GM23338 (cell line): ENCODE data around the gene LRRC26. TPM values are rescaled to one million over a fixed set of nuclear protein-coding genes. Genes with fewer than 3 reads are reported as not detected.

ENCODE experiments used
- ATAC-seq: fragments of 200-7000 bp; cut with Tn5 transposase; 3 replicates; pipeline ENCODE4 v1.9.1; 2020
- DNase-seq: peaks from one replicate; pipeline ENCODE4 v3.0.0-alpha.2; 2015; ENCODE audit warnings: low spot score
- H2AFZ ChIP-seq: fragments of 200-600 bp; sonication (generic); 2 replicates; pipeline ENCODE4 v1.8.0; 2016; ENCODE audit warnings: antibody characterized with exemption, mild to moderate bottlenecking, moderate library complexity
- H3F3A ChIP-seq: fragments of 200-600 bp; sonication (generic); replicated peaks from 2 replicates; pipeline ENCODE4 v1.8.0; 2017; ENCODE audit warnings: antibody characterized with exemption, mixed run types, low read depth
- H3K27ac ChIP-seq: fragments of 200-600 bp; sonication (generic); 2 replicates; pipeline ENCODE4 v1.6.1; 2016; ENCODE audit warnings: low read depth
- H3K27me3 ChIP-seq: fragments of 200-600 bp; sonication (generic); 2 replicates; pipeline ENCODE4 v1.8.0; 2016; ENCODE audit warnings: mild to moderate bottlenecking, mixed run types, moderate library complexity; ENCODE audit not compliant: insufficient read depth
- H3K36me3 ChIP-seq: fragments of 200-600 bp; sonication (generic); 2 replicates; pipeline ENCODE4 v1.8.0; 2016; ENCODE audit warnings: mild to moderate bottlenecking; ENCODE audit not compliant: insufficient read depth
- H3K4me1 ChIP-seq: fragments of 200-600 bp; sonication (generic); 2 replicates; pipeline ENCODE4 v1.8.0; 2016; ENCODE audit warnings: mild to moderate bottlenecking, moderate library complexity; ENCODE audit not compliant: insufficient read depth
- H3K4me2 ChIP-seq: fragments of 200-600 bp; sonication (generic); 2 replicates; pipeline ENCODE4 v1.7.1; 2017; ENCODE audit warnings: mixed run types
- H3K4me3 ChIP-seq: fragments of 200-600 bp; sonication (generic); 2 replicates; pipeline ENCODE4 v1.6.1; 2016; ENCODE audit warnings: mixed run types
- H3K79me2 ChIP-seq: fragments of 200-600 bp; sonication (generic); replicated peaks from 2 replicates; pipeline ENCODE4 v1.8.0; 2017; ENCODE audit warnings: mild to moderate bottlenecking; ENCODE audit not compliant: insufficient read depth
- H3K9me2 ChIP-seq: fragments of 200-600 bp; sonication (generic); 2 replicates; pipeline ENCODE4 v1.8.0; 2017; ENCODE audit not compliant: insufficient read depth
- H4K20me1 ChIP-seq: fragments of 200-600 bp; sonication (generic); replicated peaks from 2 replicates; pipeline ENCODE4 v1.8.0; 2017; ENCODE audit warnings: mild to moderate bottlenecking; ENCODE audit not compliant: insufficient read depth
- H3K27ac Mint-ChIP-seq: 2 replicates; pipeline ENCODE4 v1.8.0; 2020; ENCODE audit warnings: inconsistent platforms, mild to moderate bottlenecking, moderate library complexity, mixed read lengths
- H3K27me3 Mint-ChIP-seq: 3 replicates; pipeline ENCODE4 v1.8.0; 2022; ENCODE audit warnings: low read depth, mild to moderate bottlenecking, moderate library complexity, mixed read lengths, inconsistent platforms; ENCODE audit not compliant: insufficient read depth, poor library complexity
- H3K36me3 Mint-ChIP-seq: 3 replicates; pipeline ENCODE4 v1.8.0; 2021; ENCODE audit warnings: low read depth, mild to moderate bottlenecking, inconsistent platforms, moderate library complexity, mixed read lengths
- H3K4me1 Mint-ChIP-seq: 3 replicates; pipeline ENCODE4 v1.8.0; 2020; ENCODE audit warnings: mild to moderate bottlenecking, inconsistent platforms, mixed read lengths
- H3K4me3 Mint-ChIP-seq: 3 replicates; pipeline ENCODE4 v1.8.0; 2021; ENCODE audit warnings: moderate library complexity, mild to moderate bottlenecking, inconsistent platforms, mixed read lengths
- H3K9me3 Mint-ChIP-seq: 3 replicates; pipeline ENCODE4 v1.8.0; 2020; ENCODE audit warnings: moderate library complexity, mild to moderate bottlenecking, inconsistent platforms, mixed read lengths
- CREB1 ChIP-seq: fragments of 250-450 bp; sonication (Bioruptor Pico); IDR thresholded peaks from 2 replicates; pipeline ENCODE4 v1.5.0; 2020; ENCODE audit warnings: low read depth, mild to moderate bottlenecking, moderate library complexity
- CTCF ChIP-seq, 2 experiments: fragments of 200-600 bp in 1 of 2; sonication (generic) in 1 of 2; conservative IDR thresholded peaks; 2 replicates each; pipeline versions ENCODE4 v1.5.1 to v1.6.1; 2016 to 2017; ENCODE audit warnings: antibody characterized with exemption in 2 of 2, low read depth in 2 of 2, mild to moderate bottlenecking in 2 of 2, moderate library complexity in 1 of 2
- ETS1 ChIP-seq: IDR thresholded peaks from 2 replicates; pipeline ENCODE4 v1.6.1; 2016; ENCODE audit warnings: antibody characterized with exemption
- EZH2 ChIP-seq: fragments of 200-600 bp; sonication (generic); IDR thresholded peaks from one replicate; pipeline ENCODE4 v1.8.0; 2017; ENCODE audit warnings: antibody characterized with exemption, mild to moderate bottlenecking, low read depth; ENCODE audit not compliant: unreplicated experiment
- EZH2phosphoT487 ChIP-seq: fragments of 200-600 bp; sonication (generic); IDR thresholded peaks from one replicate; pipeline ENCODE4 v1.8.1; 2018; ENCODE audit warnings: antibody characterized with exemption; ENCODE audit not compliant: unreplicated experiment
- JUNB ChIP-seq: IDR thresholded peaks from one replicate; pipeline ENCODE4 v1.6.1; 2016; ENCODE audit warnings: antibody characterized with exemption; ENCODE audit not compliant: unreplicated experiment
- NANOG ChIP-seq: IDR thresholded peaks from 2 replicates; pipeline ENCODE4 v1.6.1; 2016; ENCODE audit warnings: antibody characterized with exemption, borderline replicate concordance
- POLR2AphosphoS5 ChIP-seq: IDR thresholded peaks from 2 replicates; pipeline ENCODE4 v1.6.1; 2016; ENCODE audit warnings: antibody characterized with exemption, low read depth
- REST ChIP-seq: IDR thresholded peaks from one replicate; pipeline ENCODE4 v1.6.1; 2018; ENCODE audit warnings: antibody characterized with exemption; ENCODE audit not compliant: unreplicated experiment
- STAT1 ChIP-seq: IDR thresholded peaks from one replicate; pipeline ENCODE4 v1.6.1; 2016; ENCODE audit warnings: antibody characterized with exemption; ENCODE audit not compliant: unreplicated experiment
- ZNF114 ChIP-seq: fragments of 250-450 bp; sonication (Bioruptor Pico); IDR thresholded peaks from 2 replicates; pipeline ENCODE4 v1.5.0; 2020; ENCODE audit warnings: mild to moderate bottlenecking, moderate library complexity
- ZNF331 ChIP-seq: fragments of 250-450 bp; sonication (Bioruptor Pico); IDR thresholded peaks from 2 replicates; pipeline ENCODE4 v1.5.0; 2020; ENCODE audit warnings: low read depth, mild to moderate bottlenecking, moderate library complexity
- polyA plus RNA-seq: library from polyadenylated mRNA; unstranded; fragments of >200 nt; fragmentation: Nextera tagmentation; extraction: Ambion mirVana; gene quantifications from 2 replicates; pipeline ENCODE4 v1.2.1, GENCODE V29; 2016
- total RNA-seq: library from RNA; depleted of rRNA; stranded (reverse); fragments of >200 nt; shearing (Covaris generic); gene quantifications from 2 replicates; pipeline ENCODE4 v1.2.3, GENCODE V29; 2014
- TF ChIP-seq, protein P1 (sequence below): fragments of 250-450 bp; sonication (Bioruptor Pico); IDR thresholded peaks from 2 replicates; pipeline ENCODE4 v1.5.0; 2020; ENCODE audit warnings: mild to moderate bottlenecking, moderate library complexity

LRRC26 gene
- total and polyA plus RNA-seq, 2 experiments from 2014 or later = 0.21 to 4.3 TPM

- no peaks in the 10 kb centered on the region; the same call in 2 of the 3 replicates for H3K9me3 Mint-ChIP-seq
- no peak for ATAC-seq
Observed at GRCh38 chr9:137214620-137215019, 44.8 kb upstream of the LRRC26 start.

More at GRCh38 chr9:137214620-137215019, 44.8 kb upstream of the LRRC26 start:
- Histone ChIP-seq H3K4me1 (0 out of 2 replicates have a peak, but pooled peaks cover 3% of the 10 kb centered on the region), H3K9me2 (no peaks in the 10 kb centered on the region), H3K79me2 (no peaks in the 10 kb centered on the region), H3K27me3 (no peaks in the 10 kb centered on the region), H3K36me3 (no peaks in the 10 kb centered on the region), H2AFZ (no peak overlapping the region), H3K4me3 (no peak overlapping the region), H4K20me1 (no peaks in the 10 kb centered on the region; the same call in 1 of the 2 replicates), H3F3A (0 out of 2 replicates have a peak, but pooled peaks cover 3% of the 10 kb centered on the region), H3K4me2 (no peak overlapping the region), H3K27ac (no peak overlapping the region)
- Mint-ChIP-seq H3K36me3 (peaks cover 8% of the 10 kb centered on the region), H3K27me3 (peaks cover 2% of the 10 kb centered on the region), H3K4me1 (peaks cover 7% of the 10 kb centered on the region; the same call in 2 of the 3 replicates), H3K4me3 (no peak overlapping the region), H3K27ac (no peak overlapping the region)
- no peak for DNase-seq
- TF ChIP-seq ETS1 (no peak), ZNF114 (CRISPR knock-in tag) (no peak), CREB1 (CRISPR knock-in tag) (no peak), JUNB (no peak), ZNF331 (no peak), EZH2 (no peak), NANOG (no peak), EZH2phosphoT487 (no peak), REST (no peak), STAT1 (no peak), CTCF (conservative IDR thresholded peaks at IDR 0.05; ENCODE audit: low read depth in 2 of 2) (no peak), POLR2AphosphoS5 (no peak)
- TF ChIP-seq, protein P1, sequence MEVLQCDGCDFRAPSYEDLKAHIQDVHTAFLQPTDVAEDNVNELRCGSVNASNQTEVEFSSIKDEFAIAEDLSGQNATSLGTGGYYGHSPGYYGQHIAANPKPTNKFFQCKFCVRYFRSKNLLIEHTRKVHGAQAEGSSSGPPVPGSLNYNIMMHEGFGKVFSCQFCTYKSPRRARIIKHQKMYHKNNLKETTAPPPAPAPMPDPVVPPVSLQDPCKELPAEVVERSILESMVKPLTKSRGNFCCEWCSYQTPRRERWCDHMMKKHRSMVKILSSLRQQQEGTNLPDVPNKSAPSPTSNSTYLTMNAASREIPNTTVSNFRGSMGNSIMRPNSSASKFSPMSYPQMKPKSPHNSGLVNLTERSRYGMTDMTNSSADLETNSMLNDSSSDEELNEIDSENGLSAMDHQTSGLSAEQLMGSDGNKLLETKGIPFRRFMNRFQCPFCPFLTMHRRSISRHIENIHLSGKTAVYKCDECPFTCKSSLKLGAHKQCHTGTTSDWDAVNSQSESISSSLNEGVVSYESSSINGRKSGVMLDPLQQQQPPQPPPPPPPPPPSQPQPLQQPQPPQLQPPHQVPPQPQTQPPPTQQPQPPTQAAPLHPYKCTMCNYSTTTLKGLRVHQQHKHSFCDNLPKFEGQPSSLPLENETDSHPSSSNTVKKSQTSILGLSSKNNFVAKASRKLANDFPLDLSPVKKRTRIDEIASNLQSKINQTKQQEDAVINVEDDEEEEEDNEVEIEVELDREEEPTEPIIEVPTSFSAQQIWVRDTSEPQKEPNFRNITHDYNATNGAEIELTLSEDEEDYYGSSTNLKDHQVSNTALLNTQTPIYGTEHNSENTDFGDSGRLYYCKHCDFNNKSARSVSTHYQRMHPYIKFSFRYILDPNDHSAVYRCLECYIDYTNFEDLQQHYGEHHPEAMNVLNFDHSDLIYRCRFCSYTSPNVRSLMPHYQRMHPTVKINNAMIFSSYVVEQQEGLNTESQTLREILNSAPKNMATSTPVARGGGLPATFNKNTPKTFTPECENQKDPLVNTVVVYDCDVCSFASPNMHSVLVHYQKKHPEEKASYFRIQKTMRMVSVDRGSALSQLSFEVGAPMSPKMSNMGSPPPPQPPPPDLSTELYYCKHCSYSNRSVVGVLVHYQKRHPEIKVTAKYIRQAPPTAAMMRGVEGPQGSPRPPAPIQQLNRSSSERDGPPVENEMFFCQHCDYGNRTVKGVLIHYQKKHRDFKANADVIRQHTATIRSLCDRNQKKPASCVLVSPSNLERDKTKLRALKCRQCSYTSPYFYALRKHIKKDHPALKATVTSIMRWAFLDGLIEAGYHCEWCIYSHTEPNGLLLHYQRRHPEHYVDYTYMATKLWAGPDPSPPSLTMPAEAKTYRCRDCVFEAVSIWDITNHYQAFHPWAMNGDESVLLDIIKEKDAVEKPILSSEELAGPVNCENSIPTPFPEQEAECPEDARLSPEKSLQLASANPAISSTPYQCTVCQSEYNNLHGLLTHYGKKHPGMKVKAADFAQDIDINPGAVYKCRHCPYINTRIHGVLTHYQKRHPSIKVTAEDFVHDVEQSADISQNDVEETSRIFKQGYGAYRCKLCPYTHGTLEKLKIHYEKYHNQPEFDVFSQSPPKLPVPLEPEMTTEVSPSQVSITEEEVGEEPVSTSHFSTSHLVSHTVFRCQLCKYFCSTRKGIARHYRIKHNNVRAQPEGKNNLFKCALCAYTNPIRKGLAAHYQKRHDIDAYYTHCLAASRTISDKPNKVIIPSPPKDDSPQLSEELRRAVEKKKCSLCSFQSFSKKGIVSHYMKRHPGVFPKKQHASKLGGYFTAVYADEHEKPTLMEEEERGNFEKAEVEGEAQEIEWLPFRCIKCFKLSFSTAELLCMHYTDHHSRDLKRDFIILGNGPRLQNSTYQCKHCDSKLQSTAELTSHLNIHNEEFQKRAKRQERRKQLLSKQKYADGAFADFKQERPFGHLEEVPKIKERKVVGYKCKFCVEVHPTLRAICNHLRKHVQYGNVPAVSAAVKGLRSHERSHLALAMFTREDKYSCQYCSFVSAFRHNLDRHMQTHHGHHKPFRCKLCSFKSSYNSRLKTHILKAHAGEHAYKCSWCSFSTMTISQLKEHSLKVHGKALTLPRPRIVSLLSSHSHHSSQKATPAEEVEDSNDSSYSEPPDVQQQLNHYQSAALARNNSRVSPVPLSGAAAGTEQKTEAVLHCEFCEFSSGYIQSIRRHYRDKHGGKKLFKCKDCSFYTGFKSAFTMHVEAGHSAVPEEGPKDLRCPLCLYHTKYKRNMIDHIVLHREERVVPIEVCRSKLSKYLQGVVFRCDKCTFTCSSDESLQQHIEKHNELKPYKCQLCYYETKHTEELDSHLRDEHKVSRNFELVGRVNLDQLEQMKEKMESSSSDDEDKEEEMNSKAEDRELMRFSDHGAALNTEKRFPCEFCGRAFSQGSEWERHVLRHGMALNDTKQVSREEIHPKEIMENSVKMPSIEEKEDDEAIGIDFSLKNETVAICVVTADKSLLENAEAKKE (CRISPR knock-in tag) = no peak
